Esophagus muscularis mucosa (tissue), 4 donors: ENCODE results near the gene KRTAP10-10. TPM values are rescaled to one million over a fixed set of nuclear protein-coding genes. Genes with fewer than 3 reads are reported as not detected.
A peak's percentile ranks its signal among the peaks of the same experiment; 100 is the strongest.
"Not testable (repeated sequence)": the region's sequence is repeated elsewhere in the genome, so short reads cannot be mapped to it uniquely, and the experiment has no call there.

Experiments
- DNase-seq: peaks from one replicate; pipeline ENCODE4 v3.0.0-alpha.2; 2017; ENCODE audit errors: extremely low spot score
- H3K27ac ChIP-seq, 4 donors: fragments of 200-600 bp; sonication (generic); replicated peaks in 1 of 4; 1 replicate in 3 of 4; 2 replicates in 1 of 4; pipeline ENCODE4 v1.5.1; 2016 to 2019; ENCODE audit warnings: mild to moderate bottlenecking in 1 of 4
- H3K27me3 ChIP-seq, 4 donors: fragments of 200-600 bp; sonication (generic); one replicate each; pipeline versions ENCODE4 v1.5.1 to v1.6.0; 2016 to 2019
- H3K36me3 ChIP-seq, 4 donors: fragments of 200-600 bp; sonication (generic); one replicate each; pipeline ENCODE4 v1.5.1; 2016 to 2019
- H3K4me1 ChIP-seq, 4 donors: fragments of 200-600 bp; sonication (generic); one replicate each; pipeline ENCODE4 v1.5.1; 2016 to 2019
- H3K4me3 ChIP-seq, 4 donors: fragments of 200-600 bp; sonication (generic); 1 replicate in 2 of 4; 2 replicates in 2 of 4; pipeline ENCODE4 v1.5.1; 2016 to 2019; ENCODE audit warnings: mild to moderate bottlenecking in 4 of 4, moderate library complexity in 1 of 4
- H3K9me3 ChIP-seq, 4 donors: fragments of 200-600 bp; sonication (generic); 1 replicate in 3 of 4; 2 replicates in 1 of 4; pipeline ENCODE4 v1.5.1; 2016 to 2019
- EP300 ChIP-seq: sonication (generic); formaldehyde crosslinking; IDR thresholded peaks from one replicate; pipeline ENCODE4 v1.6.1; 2017; ENCODE audit warnings: antibody characterized with exemption
- POLR2A ChIP-seq: fragments of 450-650 bp; IDR thresholded peaks from one replicate; pipeline ENCODE4 v1.6.1; 2017; ENCODE audit warnings: antibody characterized with exemption, moderate library complexity, mild to moderate bottlenecking, low read depth
- POLR2AphosphoS5 ChIP-seq, 2 donors: sonication (generic); formaldehyde crosslinking; IDR thresholded peaks; one replicate each; pipeline ENCODE4 v1.6.1; 2017; ENCODE audit warnings: antibody characterized with exemption in 2 of 2
- WGBS: methylation state at CpG from one replicate; pipeline ENCODE4 v1.1.5; 2018; 5-methylcytosine and 5-hydroxymethylcytosine counted together
- intact Hi-C: fragments of 100-400 bp; cut with DNase I; formaldehyde crosslinking; loops from one replicate; pipeline ENCODE4 v1.15.1; 2023
- total RNA-seq, 4 donors: library from RNA; depleted of rRNA; stranded (reverse); fragments of >200 nt; gene quantifications; one replicate each; pipeline versions ENCODE4 v1.1.0 to v1.2.1, GENCODE V29; 2016
- TF ChIP-seq, protein P1 (sequence below), 3 experiments: fragments of 200-600 bp in 2 of 3; fragments of 450-650 bp in 1 of 3; sonication (generic) in 2 of 3; IDR thresholded peaks; one replicate each; pipeline ENCODE4 v1.5.1; 2017 to 2019; ENCODE audit warnings: antibody characterized with exemption in 3 of 3, mild to moderate bottlenecking in 2 of 3, moderate library complexity in 1 of 3

The KRTAP10-10 gene
- total RNA-seq, 4 donors from 2014 or later: not detected

DNA sequence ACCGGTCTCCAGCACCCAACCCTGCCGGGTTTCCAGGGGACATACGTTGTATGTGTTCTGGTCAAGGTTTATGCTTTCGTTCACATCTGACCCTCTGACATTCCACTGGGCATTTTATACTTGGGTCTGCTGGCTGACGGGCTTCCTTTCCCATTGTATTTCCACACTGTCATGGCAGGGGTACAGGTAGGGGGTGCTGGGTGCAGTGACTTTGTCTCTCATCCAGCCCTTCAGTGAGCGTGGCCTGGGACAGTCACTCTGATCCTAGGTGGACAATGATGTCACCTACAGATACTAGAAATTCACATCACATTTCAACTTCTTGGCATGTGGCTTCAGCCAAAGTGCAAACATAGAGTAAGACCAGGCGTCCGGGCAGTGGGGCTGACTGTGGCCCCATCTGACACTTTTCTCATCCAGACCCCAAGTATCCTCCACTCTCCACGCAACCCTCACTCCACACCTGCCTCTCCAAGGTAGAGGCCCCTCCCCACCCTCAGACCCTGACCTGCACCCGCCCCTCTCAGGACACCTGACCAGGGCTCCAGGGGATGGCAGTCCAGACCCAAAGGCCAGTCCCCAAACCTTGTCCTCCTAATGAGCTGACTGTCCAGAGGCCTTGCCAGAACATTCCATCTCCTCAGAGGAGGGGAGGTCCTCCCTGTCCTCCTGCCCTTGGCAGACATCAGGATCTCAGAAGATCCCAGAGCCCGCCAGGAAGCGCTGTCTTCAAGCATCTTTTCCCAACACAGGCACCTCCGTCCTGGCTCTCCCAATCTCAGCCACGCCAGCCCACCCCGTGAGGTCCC lies 743 bp upstream of the KRTAP10-10 start:
- no peak overlapping the region for H3K27ac ChIP-seq
- H3K4me1 ChIP-seq: no peaks in the 10 kb centered on the region
- H3K9me3 ChIP-seq: peaks cover 0 to 26% (median 12%) of the 10 kb centered on the region in 4 donors
- H3K27me3 ChIP-seq: peaks cover 0 to 58% (median 2%) of the 10 kb centered on the region in 4 donors
- H3K36me3 ChIP-seq: no peaks in the 10 kb centered on the region
- no peak overlapping the region for H3K4me3 ChIP-seq
- intact Hi-C loops: no loop called here
- peak; percentile 79 for DNase-seq
- TF ChIP-seq, protein P1, sequence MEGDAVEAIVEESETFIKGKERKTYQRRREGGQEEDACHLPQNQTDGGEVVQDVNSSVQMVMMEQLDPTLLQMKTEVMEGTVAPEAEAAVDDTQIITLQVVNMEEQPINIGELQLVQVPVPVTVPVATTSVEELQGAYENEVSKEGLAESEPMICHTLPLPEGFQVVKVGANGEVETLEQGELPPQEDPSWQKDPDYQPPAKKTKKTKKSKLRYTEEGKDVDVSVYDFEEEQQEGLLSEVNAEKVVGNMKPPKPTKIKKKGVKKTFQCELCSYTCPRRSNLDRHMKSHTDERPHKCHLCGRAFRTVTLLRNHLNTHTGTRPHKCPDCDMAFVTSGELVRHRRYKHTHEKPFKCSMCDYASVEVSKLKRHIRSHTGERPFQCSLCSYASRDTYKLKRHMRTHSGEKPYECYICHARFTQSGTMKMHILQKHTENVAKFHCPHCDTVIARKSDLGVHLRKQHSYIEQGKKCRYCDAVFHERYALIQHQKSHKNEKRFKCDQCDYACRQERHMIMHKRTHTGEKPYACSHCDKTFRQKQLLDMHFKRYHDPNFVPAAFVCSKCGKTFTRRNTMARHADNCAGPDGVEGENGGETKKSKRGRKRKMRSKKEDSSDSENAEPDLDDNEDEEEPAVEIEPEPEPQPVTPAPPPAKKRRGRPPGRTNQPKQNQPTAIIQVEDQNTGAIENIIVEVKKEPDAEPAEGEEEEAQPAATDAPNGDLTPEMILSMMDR (IDR thresholded peaks at IDR 0.05): no peak
- TF ChIP-seq EP300 (no peak), POLR2A (no peak), POLR2AphosphoS5 (IDR thresholded peaks at IDR 0.05) (no peak)
- 87% methylated on average over 11 of the region's 15 CpGs for WGBS

DNA sequence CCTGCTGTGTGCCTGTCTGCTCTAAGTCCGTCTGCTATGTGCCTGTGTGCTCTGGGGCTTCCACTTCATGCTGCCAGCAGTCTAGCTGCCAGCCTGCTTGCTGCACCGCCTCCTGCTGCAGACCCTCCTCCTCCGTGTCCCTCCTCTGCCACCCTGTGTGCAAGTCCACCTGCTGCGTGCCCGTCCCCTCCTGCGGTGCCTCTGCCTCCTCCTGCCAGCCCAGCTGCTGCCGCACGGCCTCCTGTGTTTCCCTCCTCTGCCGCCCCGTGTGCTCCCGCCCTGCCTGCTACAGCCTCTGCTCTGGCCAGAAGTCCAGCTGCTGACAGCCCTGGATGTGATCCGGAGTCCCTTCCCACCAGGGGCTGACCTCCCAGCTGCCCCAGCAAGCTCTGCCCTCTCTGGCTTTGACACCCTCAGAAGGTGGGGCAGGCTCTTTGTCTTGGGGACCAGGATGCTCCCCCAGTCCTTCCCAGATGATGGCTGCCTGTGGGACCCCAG lies 744 bp downstream of the KRTAP10-10 start:
- H3K4me3 ChIP-seq, intact Hi-C loops, H3K4me1 ChIP-seq, DNase-seq, H3K36me3 ChIP-seq, H3K27ac ChIP-seq: not testable (repeated sequence)
- H3K27me3 ChIP-seq: peaks cover 0 to 62% (median 2%) of the 10 kb centered on the region in 4 donors
- peaks cover 0 to 11% (median 1%) of the 10 kb centered on the region in 4 donors for H3K9me3 ChIP-seq
- 73% methylated on average over 7 of the region's 12 CpGs for WGBS

DNA sequence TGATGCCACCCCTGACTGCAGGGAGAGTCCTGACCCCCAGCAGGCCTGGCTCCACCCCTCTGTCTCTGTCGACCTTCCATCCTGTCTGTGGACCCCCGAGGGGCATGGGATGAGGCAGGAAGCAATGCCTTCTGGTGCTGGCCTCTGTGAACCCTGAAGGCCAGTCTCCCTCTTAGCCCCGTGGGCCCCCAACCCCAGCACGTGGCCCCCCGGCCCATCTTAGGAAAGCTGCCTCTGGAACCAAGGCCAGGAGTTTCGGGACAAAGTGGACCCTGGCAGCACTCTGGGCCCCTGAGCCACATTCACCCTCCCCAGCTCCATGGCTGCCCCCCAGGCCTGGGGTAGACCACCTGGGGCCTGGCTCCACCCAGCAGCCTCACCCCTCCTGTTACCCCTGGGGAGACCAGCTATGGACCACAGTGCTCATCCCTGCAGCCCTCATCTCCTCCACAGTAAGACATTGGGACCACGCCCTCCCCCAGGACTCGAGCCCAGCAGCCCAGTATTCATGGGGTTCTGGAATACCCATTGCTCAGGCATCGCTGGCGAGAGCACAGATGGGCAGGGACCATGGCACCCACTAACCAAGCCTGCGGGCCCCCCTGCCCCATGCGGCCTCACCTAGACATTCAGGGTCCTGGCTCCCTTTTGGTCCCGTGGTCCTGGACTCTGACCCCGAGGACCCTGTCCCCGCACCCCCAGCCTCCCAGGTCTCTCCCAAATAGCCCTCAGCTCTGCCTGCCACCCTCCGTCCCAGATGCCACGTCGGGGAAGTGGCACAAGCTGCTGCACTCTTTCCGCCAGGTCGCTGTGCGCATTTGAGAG lies 1.6 kb downstream of the KRTAP10-10 start:
- intact Hi-C loops, H3K4me1 ChIP-seq, H3K36me3 ChIP-seq, H3K27ac ChIP-seq, H3K4me3 ChIP-seq: not testable (repeated sequence)
- WGBS: 93% methylated on average over 15 of the region's 21 CpGs
- Histone ChIP-seq H3K27me3 (peaks cover 0 to 62% (median 2%) of the 10 kb centered on the region in 4 donors), H3K9me3 (peaks cover 0 to 12% (median 2%) of the 10 kb centered on the region in 4 donors)
- DNase-seq: peak; percentile 86

DNA sequence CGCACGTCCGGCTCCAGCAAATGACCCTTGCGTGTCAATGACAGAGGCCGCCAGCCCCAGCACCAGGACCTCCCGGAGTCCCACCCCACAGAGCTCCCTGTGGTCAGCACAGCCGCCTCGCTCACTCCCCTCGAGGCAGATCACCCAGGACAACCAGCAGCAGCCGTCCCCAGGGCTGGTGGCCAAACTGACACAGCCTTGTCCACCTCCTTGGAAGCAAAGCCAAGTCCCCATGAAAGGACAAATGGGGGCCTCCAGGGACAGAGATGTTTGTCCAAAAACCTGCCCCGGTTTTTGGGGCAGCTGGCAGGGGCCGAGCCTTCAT lies 2.1 kb downstream of the KRTAP10-10 start:
- Histone ChIP-seq H3K4me3 (no peak overlapping the region), H3K4me1 (no peaks in the 10 kb centered on the region), H3K27ac (no peak overlapping the region), H3K27me3 (peaks cover 0 to 62% (median 2%) of the 10 kb centered on the region in 4 donors), H3K9me3 (peaks cover 0 to 18% (median 4%) of the 10 kb centered on the region in 4 donors), H3K36me3 (no peaks in the 10 kb centered on the region)
- no peak for TF ChIP-seq EP300
- intact Hi-C loops: no loop called here
- no peak for DNase-seq
- WGBS: 71% methylated on average over 6 of the region's 12 CpGs

DNA sequence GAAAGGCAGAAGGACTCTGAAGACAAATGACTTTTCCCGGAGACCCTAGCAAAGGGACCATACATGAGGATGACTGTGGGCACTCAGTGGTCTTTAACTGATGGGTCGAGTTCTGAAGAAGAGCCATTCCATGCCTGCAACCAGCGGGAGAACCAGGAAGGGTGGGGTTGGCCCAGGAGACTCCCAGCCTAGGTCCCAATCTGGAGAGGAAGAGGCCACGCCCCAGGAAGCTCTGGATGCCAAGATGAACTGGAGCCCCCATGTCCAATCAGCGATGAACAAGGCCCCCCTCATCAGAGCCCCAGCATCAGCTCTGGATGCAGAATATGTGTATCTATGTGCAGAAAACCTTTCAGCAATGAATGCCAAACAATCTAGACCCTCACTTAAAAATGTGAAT lies 3.6 kb downstream of the KRTAP10-10 start:
- intact Hi-C loops: no loop called here
- Histone ChIP-seq H3K4me1 (no peaks in the 10 kb centered on the region), H3K27ac (no peak overlapping the region), H3K4me3 (no peak overlapping the region), H3K9me3 (peaks cover 0 to 30% (median 9%) of the 10 kb centered on the region in 4 donors), H3K36me3 (no peaks in the 10 kb centered on the region), H3K27me3 (peaks cover 0 to 56% (median 2%) of the 10 kb centered on the region in 4 donors)
- WGBS: 78% methylated on average over 5 of the region's 5 CpGs
- no peak for DNase-seq
- TF ChIP-seq, protein P1 (IDR thresholded peaks at IDR 0.05): no peak
- TF ChIP-seq EP300: no peak
- no peak for TF ChIP-seq POLR2A
- TF ChIP-seq POLR2AphosphoS5 (IDR thresholded peaks at IDR 0.05): no peak

DNA sequence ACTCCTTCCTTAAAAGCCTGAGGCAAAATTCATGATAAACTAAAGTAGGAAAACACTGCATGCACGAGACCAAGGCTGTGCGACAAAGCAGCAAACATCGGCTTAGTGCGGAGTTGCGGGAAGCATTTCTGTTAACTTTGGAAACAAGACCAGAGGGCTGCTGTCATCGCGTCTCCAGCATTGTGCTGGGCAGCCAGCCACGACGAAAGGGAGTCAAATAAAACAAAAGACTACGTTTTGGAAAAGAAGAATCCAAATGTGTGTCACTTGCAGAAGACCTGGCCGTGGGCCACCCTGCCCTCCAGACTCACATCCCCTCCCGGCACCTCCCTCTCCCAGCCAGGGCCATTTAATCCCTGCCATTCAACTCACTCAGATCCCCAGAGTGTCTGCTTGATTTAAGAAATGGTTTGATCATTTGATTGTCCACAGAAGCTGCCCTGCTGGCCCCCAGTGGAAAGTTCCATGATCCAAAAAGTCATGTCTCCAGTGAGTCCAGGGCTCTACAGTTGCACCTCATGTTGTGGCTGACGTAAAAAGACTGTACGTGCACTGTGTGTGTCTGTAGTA lies 6.7 kb downstream of the KRTAP10-10 start:
- H3K9me3 ChIP-seq: peaks cover 0 to 30% (median 9%) of the 10 kb centered on the region in 4 donors

More for the DNA sequence above, 6.7 kb downstream of the KRTAP10-10 start:
- DNase-seq: peak; percentile 77
- TF ChIP-seq, protein P1 (IDR thresholded peaks at IDR 0.05): no peak
- TF ChIP-seq POLR2AphosphoS5 (IDR thresholded peaks at IDR 0.05) (no peak), EP300 (no peak), POLR2A (no peak)
- Histone ChIP-seq H3K4me1 (no peaks in the 10 kb centered on the region), H3K27me3 (peaks cover 0 to 57% (median 2%) of the 10 kb centered on the region in 4 donors), H3K27ac (no peak overlapping the region), H3K4me3 (no peak overlapping the region), H3K36me3 (no peaks in the 10 kb centered on the region)
- WGBS: 54% methylated on average over 14 of the region's 14 CpGs
- intact Hi-C loops: no loop called here
